ENCODE results near the gene LRSAM1. TPM values are rescaled to one million over a fixed set of nuclear protein-coding genes. Genes with fewer than 3 reads are reported as not detected.

LRSAM1 gene
- total RNA-seq, 1 experiment from 2014 or later, result 13.0 TPM

GRCh38 chr9:127457191-127457878 is 6.0 kb downstream of the LRSAM1 start:
- DNase-seq (ENCODE audit: low read depth), result no peak

DNA sequence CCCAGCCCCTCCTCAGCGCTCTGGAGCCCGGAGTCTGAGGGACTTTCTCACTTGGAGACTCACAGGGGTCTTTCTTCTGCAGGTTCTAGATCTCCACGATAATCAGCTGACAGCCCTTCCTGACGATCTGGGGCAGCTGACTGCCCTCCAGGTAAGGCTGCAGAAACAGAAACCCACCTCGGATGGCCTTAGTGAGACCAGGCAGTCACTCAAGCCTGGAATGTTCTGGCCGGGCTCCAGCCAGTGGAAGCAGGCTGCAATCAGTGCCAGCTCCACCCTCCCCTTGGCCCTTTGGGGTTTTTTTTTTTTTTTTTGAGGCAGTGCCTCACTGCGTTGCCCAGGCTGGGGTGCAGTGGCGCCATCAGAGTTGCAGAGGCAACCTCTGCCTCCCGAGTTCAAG is 7.6 kb downstream of the LRSAM1 start:
- no peak for DNase-seq (ENCODE audit: low read depth)

DNA sequence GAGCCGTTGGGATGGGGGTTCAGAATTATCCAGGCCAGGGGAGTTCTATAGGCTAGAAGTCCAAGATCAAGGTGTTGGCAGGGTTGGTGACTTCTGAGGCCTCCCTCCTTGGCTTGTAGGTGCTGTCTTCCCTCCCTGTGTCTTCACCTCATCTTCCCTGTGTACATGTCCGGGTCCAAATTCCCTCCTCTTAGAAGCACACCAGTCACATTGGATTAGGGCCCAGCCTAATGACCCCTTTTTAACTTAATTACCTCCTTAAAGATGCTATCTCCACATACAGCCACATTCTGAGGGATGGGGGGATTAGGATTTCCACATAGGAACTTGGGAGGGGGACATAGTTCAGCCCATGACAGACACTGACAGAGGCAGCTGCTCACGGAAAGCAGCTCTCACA is 12.1 kb downstream of the LRSAM1 start:
- DNase-seq (ENCODE audit: low read depth), result no peak

- no peak for DNase-seq (ENCODE audit: low read depth)
Measured at GRCh38 chr9:127463911-127464310, 12.6 kb downstream of the LRSAM1 start.

DNA sequence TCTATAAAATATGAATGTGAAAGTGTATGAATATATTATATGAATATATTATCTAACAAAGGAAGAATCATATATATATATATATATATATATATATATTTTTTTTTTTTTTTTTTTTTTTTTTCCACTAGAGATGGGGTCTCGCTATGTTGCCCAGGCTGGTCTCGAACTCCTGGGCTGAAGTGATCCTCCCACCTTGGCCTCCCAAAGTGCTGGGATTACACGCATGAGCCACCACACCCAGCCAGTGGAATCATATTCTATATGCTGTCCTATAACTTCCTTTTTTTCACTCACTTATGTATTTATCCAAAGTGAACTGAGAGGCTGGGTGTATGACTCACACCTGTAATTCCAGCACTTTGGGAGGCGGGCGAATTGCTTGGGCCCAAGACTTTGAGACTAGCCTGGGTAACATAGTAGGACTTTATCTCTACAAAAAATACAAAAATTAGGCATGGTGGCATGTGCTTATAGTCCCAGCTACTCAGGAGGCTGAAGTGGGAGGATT is 15.2 kb downstream of the LRSAM1 start:
- DNase-seq (ENCODE audit: low read depth), result peak; percentile 31

GRCh38 chr9:127467621-127468020 is 16.3 kb downstream of the LRSAM1 start:
- no peak for DNase-seq (ENCODE audit: low read depth)

DNA sequence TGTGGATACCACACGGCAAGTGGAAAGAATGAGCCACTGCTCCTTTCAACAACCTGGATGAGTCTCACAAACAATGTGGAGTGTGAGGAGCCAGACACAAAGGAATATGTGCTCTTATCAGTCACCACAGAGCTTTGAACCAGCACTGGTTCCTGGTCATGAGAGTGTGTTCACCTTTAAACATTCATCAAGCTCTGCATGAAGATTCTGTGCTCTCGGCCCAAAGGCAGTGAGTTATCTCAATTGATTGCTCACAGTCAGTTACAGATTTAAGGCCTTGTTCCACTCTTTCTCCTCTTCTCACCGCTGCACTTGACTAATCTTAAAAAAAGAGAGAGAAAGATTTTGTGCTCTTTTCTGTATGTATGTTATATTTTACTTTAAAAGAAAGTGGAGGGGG is 19.4 kb downstream of the LRSAM1 start:
- DNase-seq (ENCODE audit: low read depth), result no peak

DNA sequence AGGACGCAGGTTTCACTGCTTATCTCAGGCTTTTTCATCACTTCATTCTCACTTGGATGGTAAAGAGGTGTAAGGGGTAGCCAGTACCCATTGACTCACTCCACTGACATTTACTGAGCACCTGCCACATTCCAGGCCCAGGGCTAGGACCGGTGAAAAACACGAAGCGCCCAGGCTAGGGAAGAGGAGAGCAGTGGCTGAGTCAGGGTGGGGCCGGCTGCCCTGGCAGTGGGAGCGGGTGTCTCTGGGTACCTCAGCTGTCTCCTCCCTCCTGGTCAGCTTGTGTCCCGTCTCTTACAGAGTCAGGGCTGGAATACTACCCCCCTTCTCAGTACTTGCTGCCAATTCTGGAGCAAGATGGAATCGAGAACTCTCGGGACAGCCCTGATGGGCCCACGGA is 22.2 kb downstream of the LRSAM1 start:
- no peak for DNase-seq (ENCODE audit: low read depth)

DNA sequence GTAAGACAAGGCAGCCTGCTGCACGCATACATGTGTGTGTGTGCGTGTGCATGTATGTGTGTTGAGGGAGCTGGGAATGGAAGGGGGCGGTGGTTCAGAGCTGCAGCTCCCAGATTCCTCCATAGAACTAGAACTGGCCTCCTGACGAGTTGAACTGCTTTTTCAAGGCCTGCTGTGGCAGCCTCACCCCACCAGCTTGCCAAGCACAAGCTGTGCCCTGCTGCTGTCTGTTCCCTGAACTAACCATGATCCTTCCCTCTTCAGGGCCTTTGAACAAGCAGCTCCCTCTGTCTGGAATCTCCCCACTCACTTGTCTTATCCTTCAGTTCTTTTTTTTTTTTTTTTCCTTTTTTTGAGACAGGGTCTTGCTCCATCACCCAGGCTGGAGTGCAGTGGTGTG is 22.6 kb downstream of the LRSAM1 start:
- DNase-seq (ENCODE audit: low read depth), result no peak

- DNase-seq (ENCODE audit: low read depth), result no peak
Measured at GRCh38 chr9:127474592-127474991, 23.3 kb downstream of the LRSAM1 start.

- DNase-seq (ENCODE audit: low read depth), result no peak
Measured at GRCh38 chr9:127479507-127480081, 28.3 kb downstream of the LRSAM1 start.

GRCh38 chr9:127482662-127483061 is 31.4 kb downstream of the LRSAM1 start:
- no peak for DNase-seq (ENCODE audit: low read depth)

DNA sequence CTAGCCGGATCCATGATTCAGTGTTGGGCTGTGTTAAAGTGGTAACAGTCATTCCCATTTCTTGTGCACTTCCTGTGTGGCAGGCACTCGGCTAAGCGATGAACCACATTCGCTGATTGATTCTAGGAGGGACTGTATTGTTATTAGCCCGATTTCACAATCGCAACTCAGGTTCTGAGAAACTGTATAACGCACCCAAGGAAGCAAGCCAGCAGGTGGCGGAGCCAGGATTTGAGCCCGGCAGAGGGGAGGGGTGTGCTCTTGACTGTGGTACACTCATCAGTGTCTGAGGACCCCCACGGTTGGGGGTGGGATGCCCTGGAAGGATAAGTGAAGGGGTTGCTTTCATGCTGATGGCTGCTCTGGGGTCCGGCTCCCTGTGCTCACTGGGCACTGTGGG is 34.7 kb downstream of the LRSAM1 start:
- no peak for DNase-seq (ENCODE audit: low read depth)

GRCh38 chr9:127488946-127489345 is 37.6 kb downstream of the LRSAM1 start:
- DNase-seq (ENCODE audit: low read depth), result no peak

DNA sequence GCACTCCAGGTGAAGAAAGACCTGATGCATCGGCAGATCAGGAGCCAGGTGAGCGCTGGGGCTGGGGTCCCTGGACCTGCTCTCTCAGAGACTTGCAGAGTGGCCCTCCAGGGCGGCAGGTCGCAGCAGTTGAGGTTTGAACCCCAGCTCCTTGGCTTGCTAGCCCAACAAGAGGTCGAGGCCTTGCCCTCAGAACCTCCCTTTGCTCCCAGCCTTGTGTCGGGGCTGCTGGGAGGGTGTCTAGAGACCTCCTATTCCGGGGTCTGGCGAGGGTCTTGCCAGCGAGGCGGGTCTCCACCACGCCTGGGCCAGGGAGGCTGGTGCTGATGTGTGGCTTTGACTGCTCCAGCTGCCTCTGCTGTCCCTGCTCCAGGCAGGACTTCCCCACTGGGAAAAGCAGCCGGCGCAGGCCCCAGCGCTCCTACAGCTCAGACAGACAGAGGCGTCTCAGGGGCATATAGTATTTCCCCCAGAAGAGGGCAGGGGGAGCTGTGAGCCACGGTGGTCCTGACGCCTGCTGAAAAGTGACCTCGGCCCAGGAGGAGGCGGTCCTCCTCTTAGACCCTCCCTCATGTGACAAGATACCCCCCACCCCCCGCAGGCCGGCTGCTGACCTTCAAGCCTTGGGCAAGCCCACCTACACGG is 38.3 kb downstream of the LRSAM1 start:
- no peak for DNase-seq (ENCODE audit: low read depth)

DNA sequence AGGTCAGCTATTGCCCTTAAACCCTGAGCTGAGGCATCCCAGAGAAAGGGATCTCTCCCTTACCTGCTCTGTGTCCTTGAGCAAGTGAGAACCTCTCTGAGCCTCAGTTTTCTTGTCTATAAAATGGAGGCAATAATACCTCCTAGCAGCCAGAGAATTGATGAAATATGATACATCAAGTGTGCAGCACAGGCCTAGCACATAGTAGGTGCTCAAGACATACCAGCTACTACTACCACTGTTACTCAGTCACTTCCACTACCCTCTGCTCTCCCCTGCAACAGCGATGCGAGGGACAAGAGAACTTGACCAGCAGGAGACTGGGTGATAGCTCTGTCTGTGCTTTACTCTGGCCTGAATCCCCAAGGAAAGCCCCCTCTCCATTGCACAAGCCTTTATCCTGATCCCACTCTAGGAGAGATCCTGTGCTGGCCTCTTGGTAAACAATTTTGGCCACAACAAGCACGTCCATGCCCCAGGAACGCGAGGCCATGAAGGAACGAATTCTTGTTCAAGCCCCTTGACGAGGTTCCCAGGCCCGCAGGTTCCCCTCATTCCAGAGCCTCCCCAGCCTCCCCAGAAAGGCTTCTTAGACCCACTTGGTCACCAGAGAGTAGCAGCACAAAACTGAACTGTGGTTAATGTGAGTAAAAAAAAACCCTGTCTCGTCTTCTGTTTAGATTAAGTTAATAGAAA is 39.4 kb downstream of the LRSAM1 start:
- DNase-seq (ENCODE audit: low read depth), result no peak

GRCh38 chr9:127491516-127491915 is 40.2 kb downstream of the LRSAM1 start:
- no peak for DNase-seq (ENCODE audit: low read depth)

DNA sequence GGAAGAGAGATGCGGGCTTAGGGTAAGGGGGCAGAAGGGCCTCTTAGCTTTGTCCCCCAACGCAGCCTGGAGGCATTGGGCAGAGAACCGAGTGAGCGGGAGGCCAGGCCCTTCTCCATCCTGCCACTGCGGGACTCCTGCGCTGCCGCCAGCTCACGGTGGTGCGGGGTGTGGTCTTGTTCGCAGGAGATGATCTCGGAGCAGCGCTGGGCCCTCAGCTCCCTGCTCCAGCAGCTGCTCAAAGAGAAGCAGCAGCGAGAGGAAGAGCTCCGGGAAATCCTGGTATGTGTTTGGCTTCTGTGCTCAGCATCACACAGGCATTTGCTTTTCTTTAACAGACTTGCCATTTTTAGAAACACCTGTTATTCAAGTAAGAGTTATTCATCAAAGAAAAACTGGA is 41.3 kb downstream of the LRSAM1 start:
- DNase-seq (ENCODE audit: low read depth), result no peak

- DNase-seq (ENCODE audit: low read depth), result no peak
Measured at GRCh38 chr9:127493592-127494303, 42.4 kb downstream of the LRSAM1 start.

GRCh38 chr9:127494304-127494702 is 43.0 kb downstream of the LRSAM1 start:
- no peak for DNase-seq (ENCODE audit: low read depth)

GRCh38 chr9:127495884-127496555 is 44.7 kb downstream of the LRSAM1 start:
- DNase-seq (ENCODE audit: low read depth), result no peak

Data from HT1080 (cell line).